AG10803 (cell line): ENCODE results near the gene GSTM3.
"Not testable (repeated sequence)": the region's sequence is repeated elsewhere in the genome, so short reads cannot be mapped to it uniquely, and the experiment has no call there.

Experiments used
- DNase-seq: peaks from one replicate; pipeline ENCODE4 v3.0.0; 2010; ENCODE audit warnings: low read depth
- H3K4me3 ChIP-seq: 2 replicates; pipeline ENCODE4 v1.5.1; 2011; ENCODE audit warnings: mild to moderate bottlenecking, low read length, control low read depth
- TF ChIP-seq, protein P1 (sequence below): conservative IDR thresholded peaks from 2 replicates; pipeline ENCODE4 v1.5.1; 2011; ENCODE audit warnings: mild to moderate bottlenecking, low read length, control low read depth, inconsistent platforms

The GSTM3 gene

DNA sequence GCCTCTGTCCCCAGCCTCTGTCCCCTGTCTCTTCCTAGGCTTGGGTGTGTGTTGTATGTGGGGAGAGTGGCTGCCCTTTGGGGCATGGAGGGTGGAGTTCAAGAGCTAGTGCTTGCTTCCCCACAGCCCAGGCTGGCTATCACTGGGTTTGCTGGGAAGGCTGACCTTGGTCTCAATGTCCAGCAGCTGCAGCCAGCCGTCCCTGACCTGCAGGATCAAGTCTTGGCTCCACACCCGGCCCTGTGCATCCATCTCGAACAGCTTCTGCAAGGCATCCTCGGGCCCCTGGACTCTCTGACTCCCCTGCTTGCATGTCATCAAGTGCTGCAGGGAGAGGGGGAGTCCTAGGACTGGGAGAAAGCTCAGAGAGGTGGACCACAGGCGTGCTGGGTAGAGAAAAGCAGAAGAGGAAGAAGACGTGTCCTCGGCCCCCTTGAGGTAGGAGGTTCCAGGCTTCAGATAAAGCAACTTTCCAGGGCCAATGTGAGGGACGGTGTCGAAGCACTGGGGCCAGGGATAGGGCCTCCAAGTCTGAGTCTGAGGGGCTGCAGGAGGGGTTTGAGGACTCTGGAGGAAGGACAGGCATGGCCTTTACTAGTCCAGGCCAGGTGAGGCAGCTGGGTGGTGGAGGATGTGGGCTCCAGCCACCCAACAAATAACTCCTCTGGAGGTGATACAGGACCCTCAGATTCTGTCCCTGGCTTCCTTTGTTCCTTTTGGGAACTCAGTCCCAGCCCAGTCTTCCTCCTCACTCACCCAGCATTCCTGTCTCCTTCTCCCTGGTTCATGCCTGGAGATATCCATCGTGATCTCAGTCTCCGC is 18.9 kb upstream of the GSTM3 start:
- DNase-seq: no peak
- H3K4me3 ChIP-seq: no peak overlapping the region
- TF ChIP-seq, protein P1, sequence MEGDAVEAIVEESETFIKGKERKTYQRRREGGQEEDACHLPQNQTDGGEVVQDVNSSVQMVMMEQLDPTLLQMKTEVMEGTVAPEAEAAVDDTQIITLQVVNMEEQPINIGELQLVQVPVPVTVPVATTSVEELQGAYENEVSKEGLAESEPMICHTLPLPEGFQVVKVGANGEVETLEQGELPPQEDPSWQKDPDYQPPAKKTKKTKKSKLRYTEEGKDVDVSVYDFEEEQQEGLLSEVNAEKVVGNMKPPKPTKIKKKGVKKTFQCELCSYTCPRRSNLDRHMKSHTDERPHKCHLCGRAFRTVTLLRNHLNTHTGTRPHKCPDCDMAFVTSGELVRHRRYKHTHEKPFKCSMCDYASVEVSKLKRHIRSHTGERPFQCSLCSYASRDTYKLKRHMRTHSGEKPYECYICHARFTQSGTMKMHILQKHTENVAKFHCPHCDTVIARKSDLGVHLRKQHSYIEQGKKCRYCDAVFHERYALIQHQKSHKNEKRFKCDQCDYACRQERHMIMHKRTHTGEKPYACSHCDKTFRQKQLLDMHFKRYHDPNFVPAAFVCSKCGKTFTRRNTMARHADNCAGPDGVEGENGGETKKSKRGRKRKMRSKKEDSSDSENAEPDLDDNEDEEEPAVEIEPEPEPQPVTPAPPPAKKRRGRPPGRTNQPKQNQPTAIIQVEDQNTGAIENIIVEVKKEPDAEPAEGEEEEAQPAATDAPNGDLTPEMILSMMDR: no peak

DNA sequence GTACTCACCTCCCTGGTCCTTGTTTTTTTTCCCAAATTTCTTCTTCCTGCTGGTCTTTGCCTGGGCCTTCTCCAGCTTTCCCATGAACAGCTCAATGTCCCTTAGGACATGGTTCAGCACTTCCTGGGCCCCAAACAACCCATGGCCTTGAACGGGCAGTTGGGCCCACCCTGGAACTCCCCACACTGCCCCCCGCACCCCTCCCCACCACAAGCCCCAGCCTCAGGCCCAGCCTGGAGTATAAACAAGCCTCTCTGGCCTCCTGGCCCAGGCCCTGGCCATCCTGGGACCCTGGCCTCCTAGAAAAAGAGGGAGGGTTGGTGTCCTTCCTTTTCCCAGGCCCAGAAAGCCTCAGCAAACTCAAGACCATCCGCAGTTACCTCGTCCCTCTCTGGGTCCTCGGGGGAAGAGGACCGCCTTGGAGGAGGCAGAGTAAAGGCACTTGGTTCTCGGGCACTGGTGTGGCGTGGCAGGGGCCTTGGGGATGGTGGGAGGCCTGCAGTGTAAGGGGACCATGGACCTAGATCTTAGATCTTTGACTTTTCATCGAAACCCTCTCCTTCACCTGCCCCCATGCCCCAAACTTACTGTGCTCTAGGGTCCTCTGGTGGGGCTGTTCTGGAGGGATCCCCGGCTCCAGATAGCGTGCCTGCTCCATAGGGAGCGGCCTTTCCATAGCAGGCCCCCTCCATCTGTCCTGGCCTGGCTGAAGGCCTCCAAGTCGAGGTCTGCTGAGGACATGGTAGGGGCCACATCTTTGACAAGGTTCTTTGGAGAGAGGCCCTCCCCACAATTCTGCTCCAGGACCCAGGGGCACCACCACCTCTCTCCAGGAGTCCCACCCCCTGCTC is 17.3 kb upstream of the GSTM3 start:
- TF ChIP-seq, protein P1: no peak
- H3K4me3 ChIP-seq: no peak overlapping the region
- no peak for DNase-seq

DNA sequence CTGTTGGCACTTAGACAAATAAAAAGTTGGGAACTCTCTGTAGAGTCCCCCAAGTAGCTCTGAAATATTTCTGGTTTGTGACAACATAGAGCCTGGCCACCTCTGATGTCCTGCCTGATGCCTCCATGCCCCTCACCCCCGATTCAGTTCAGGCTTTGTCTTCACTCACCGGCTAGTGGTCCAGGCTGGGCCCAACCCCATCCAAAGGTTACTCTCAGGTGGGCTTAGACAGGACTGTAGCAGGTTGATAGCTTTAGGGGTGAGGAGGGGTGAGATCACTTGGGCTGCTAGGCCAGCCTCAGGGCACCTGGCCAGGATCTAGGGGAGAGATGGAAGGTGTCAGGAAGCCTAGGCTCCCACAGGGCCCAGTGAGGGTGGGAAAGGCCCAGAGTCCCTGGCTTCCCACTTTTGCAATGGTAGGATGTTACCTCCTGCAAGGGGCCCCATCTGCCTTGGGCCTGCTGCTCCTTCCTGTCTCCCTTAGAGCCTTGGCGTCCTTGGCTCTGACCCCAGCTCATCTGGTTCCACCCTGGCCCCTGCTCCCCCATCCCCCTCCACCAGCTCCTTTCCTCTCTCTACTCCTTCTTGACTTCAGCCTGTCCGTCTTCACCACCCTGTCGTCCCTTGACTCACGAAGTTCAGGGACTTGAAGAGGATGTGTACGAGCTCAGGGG is 16.1 kb upstream of the GSTM3 start:
- H3K4me3 ChIP-seq: no peak overlapping the region
- TF ChIP-seq, protein P1: no peak
- DNase-seq: no peak

DNA sequence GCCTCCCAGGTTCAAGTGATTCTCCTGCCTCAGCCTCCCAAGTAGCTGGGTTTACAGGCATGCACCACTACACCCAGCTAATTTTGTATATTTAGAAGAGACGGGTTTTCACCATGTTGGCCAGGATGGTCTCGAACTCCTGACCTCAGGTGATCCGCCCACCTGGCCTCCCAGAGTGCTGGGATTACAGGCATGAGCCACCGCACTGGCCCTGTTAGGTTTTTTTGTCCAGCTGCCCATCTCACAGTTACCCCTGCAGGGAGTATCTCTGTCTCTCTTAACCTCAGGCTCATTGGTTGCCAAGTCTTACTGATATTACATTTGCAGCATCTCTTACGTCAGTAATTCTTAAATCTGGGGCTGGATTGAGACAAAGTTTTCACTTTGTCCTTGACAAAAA is 15.5 kb upstream of the GSTM3 start:
- not testable (repeated sequence) for DNase-seq

DNA sequence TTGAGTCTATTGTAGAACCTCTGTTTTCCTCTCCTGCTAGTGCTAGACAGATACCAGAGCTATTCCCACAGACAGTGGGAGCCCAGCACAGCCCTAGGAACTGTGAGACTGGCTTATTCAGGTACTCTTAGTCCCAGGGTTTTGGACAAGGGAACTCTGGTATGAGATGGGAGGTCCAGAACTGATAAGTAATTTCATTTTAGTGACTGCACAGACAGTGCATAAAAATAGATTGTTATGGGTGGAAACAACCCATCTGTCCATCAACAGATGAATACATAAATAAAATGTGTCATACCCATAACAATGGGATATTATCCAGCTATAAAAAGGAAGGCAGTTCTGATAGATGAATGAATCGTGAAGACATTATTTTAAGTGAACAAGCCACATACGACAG is 13.9 kb upstream of the GSTM3 start:
- no peak for DNase-seq
- TF ChIP-seq, protein P1: no peak
- H3K4me3 ChIP-seq: no peak overlapping the region

More for the DNA sequence above, 15.5 kb upstream of the GSTM3 start:
- H3K4me3 ChIP-seq: not testable (repeated sequence)

DNA sequence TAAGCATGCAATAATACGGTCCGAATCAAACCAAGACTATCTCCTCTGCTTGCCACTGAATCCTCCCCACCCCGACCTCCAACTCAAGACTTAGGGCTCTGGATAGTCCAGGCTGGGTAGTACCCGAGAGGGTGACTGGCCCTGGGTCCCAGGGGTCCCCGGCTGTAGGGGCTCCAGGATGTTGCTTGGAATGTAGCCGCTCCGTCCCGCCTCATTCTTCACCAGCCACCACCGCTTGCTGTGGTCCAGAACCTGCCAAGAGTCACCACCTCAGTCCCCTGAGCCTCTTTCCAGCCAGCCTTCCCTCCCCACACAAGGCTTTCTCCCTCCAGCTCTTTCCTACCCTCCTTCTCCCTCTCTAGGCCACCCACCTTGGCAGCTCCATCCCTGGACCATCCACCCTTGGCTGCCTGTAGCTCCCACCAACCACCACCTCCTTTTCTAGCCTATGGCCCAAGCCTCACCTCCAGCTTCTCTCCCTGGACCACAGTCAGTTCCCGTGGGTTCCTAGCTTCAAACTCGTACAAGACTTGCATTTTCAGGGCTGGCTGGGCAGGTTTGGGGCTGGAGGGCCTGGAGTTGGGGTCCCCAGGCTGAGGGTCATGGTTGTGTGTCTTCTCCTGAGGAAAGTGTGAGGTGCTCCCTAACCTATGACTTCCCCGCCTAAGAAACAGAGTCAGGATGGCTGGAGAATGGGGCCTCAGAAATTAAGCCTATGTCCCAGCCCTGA is 10.9 kb upstream of the GSTM3 start:
- no peak for DNase-seq
- TF ChIP-seq, protein P1: no peak
- H3K4me3 ChIP-seq: no peak overlapping the region

DNA sequence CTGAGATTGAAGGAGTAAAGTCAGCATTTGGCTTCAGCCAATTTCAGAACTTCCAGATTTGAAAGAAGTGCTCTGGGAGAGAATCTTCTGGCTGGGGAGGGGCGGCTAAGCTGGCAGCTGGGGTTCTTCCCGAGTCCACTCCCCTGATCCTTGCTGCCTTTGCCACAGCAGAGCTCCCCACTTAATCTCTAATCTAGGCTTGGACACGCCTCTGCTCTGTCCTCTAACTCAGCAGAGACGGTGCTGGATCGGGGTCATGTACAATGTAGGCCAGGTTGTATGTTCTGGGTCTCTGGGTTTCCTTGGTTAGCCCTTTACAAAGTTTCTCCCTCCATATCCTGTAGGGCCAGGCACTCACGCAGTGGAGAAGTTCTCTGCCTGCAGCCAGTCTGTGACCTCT is 10.1 kb upstream of the GSTM3 start:
- DNase-seq: no peak
- TF ChIP-seq, protein P1: no peak
- H3K4me3 ChIP-seq: no peak overlapping the region
